Erythroblast (primary cell): ENCODE results near the gene PWP1.

ENCODE experiments used
- GATA1 ChIP-seq: IDR thresholded peaks from 2 replicates; pipeline ENCODE4 v1.6.1; 2011; ENCODE audit warnings: low read depth, mild to moderate bottlenecking, control low read depth, low read length, moderate library complexity
- POLR2A ChIP-seq: IDR thresholded peaks from 2 replicates; pipeline ENCODE4 v1.6.1; 2011; ENCODE audit warnings: mild to moderate bottlenecking, low read length

GRCh38 chr12:107748472-107748871 is 62.9 kb downstream of the PWP1 start:
- TF ChIP-seq POLR2A (no peak), GATA1 (no peak)
